Measurements from ENCODE around the gene CHRNA7. TPM values are rescaled to one million over a fixed set of nuclear protein-coding genes. Genes with fewer than 3 reads are reported as not detected.

The CHRNA7 gene
- total and polyA plus RNA-seq, 2 of the 8 experiments (the other 6 are each of a cell fraction or from before 2014, with no cell fraction given) = 7.5 to 11.0 TPM

- Histone ChIP-seq H3K9ac (replicated peaks in 1 of 4; ENCODE audit: extremely low read depth in 1 of 4, low read depth in 3 of 4, low read length in 3 of 4) (no peak overlapping the region), H4K8ac (ENCODE audit: extremely low read depth, insufficient read depth, low read length) (no peak overlapping the region), H2BK15ac (ENCODE audit: low read length) (no peak overlapping the region), H3K56ac (replicated peaks; ENCODE audit: insufficient read length, low read depth, low read length) (no peak overlapping the region), H2BK20ac (ENCODE audit: low read length) (no peak overlapping the region), H2BK12ac (ENCODE audit: low read depth, low read length) (no peak overlapping the region), H3K9me3 (ENCODE audit: insufficient read depth in 2 of 2, low read depth in 1 of 2, low read length in 1 of 2) (no peaks in the 10 kb centered on the region), H3K79me1 (ENCODE audit: low read depth, low read length) (no peaks in the 10 kb centered on the region), H3K14ac (ENCODE audit: insufficient read length) (no peak overlapping the region), H2AFZ (ENCODE audit: low read length) (no peak overlapping the region), H3K23ac (ENCODE audit: insufficient read length) (no peak overlapping the region), H3K23me2 (ENCODE audit: low read depth, low read length) (no peaks in the 10 kb centered on the region; the same call in 1 of the 2 replicates), H2AK5ac (ENCODE audit: low read depth, low read length) (no peak overlapping the region), H3K18ac (ENCODE audit: extremely low read depth, low read length) (no peak overlapping the region), H3K27ac (ENCODE audit: low read depth, low read length) (no peak overlapping the region), H4K20me1 (replicated peaks in 1 of 2; ENCODE audit: control insufficient read depth in 1 of 2, insufficient read depth in 2 of 2, low read length in 2 of 2) (no peaks in the 10 kb centered on the region), H4K91ac (replicated peaks; ENCODE audit: insufficient read length, low read length) (no peak overlapping the region), H3K4me3 (ENCODE audit: extremely low read depth in 1 of 4, insufficient read depth in 2 of 4, low read depth in 3 of 4, low read length in 4 of 4) (no peak overlapping the region), H4K5ac (ENCODE audit: insufficient read length, low read depth, low read length) (no peak overlapping the region), H3K79me2 (ENCODE audit: control insufficient read depth in 1 of 2, insufficient read depth in 2 of 2, low read length in 2 of 2) (no peaks in the 10 kb centered on the region), H3K27me3 (replicated peaks in 1 of 4; ENCODE audit: control insufficient read depth in 3 of 4, extremely low read depth in 1 of 4, insufficient read depth in 3 of 4, low read length in 3 of 4) (no peaks in the 10 kb centered on the region), H2BK5ac (ENCODE audit: low read depth, low read length) (no peak overlapping the region), H3K36me3 (ENCODE audit: control insufficient read depth in 2 of 4, insufficient read depth in 4 of 4, low read length in 3 of 4) (no peaks in the 10 kb centered on the region), H3K4ac (replicated peaks; ENCODE audit: insufficient read length, low read depth, low read length) (no peak overlapping the region), H3K4me1 (replicated peaks in 1 of 4; ENCODE audit: control insufficient read depth in 3 of 4, insufficient read depth in 4 of 4, low read length in 3 of 4) (peaks cover 2 to 7% (median 3%) of the 10 kb centered on the region in 4 experiments; a peak in 6 of 7 replicates), H2BK120ac (replicated peaks; ENCODE audit: low read depth, low read length) (no peak overlapping the region), H3K4me2 (ENCODE audit: insufficient read depth in 1 of 2, low read depth in 2 of 2, low read length in 2 of 2) (no peak overlapping the region)
- CTCF ChIA-PET (ENCODE audit: partially characterized antibody) = interaction anchor here (1.0 to 1.1 kb wide), 2 partner anchors 46 to 77 kb away, joined by 3 read pairs; no protein-coding TSS in a partner anchor
- WGBS, 2 experiments (ENCODE audit: extremely low coverage in 1 of 2, insufficient coverage in 1 of 2, insufficient read length in 1 of 2, insufficient replicate concordance in 2 of 2, low coverage in 1 of 2, low lambda C conversion rate in 2 of 2, missing lambda C conversion rate in 1 of 2) = 88% methylated on average over 10 of the region's 10 CpGs; no CpG with 5 or more reads in 1 of the 2 experiments
- no peak for TF ChIP-seq SIRT6 (IDR thresholded peaks at IDR 0.05; ENCODE audit: low read length)
- TF ChIP-seq PHF8 (conservative IDR thresholded peaks at IDR 0.05; ENCODE audit: low read depth, low read length) = no peak
- TF ChIP-seq, protein P1, sequence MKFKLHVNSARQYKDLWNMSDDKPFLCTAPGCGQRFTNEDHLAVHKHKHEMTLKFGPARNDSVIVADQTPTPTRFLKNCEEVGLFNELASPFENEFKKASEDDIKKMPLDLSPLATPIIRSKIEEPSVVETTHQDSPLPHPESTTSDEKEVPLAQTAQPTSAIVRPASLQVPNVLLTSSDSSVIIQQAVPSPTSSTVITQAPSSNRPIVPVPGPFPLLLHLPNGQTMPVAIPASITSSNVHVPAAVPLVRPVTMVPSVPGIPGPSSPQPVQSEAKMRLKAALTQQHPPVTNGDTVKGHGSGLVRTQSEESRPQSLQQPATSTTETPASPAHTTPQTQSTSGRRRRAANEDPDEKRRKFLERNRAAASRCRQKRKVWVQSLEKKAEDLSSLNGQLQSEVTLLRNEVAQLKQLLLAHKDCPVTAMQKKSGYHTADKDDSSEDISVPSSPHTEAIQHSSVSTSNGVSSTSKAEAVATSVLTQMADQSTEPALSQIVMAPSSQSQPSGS (IDR thresholded peaks at IDR 0.05; ENCODE audit: low read length) = no peak
- FAIRE-seq = no peak
- POLR2A ChIA-PET (ENCODE audit: partially characterized antibody) = interaction anchor here (0.9 to 1.1 kb wide), 2 partner anchors 10 to 76 kb away, joined by 3 read pairs; no protein-coding TSS in a partner anchor
- DNase-seq (ENCODE audit: low read depth in 1 of 2, low spot score in 2 of 2) = no peak
Measured at GRCh38 chr15:32106401-32107381, 76.4 kb downstream of the CHRNA7 start.

Data from H1 (cell line).